ENCODE data around the gene OCA2.

OCA2 gene

DNA sequence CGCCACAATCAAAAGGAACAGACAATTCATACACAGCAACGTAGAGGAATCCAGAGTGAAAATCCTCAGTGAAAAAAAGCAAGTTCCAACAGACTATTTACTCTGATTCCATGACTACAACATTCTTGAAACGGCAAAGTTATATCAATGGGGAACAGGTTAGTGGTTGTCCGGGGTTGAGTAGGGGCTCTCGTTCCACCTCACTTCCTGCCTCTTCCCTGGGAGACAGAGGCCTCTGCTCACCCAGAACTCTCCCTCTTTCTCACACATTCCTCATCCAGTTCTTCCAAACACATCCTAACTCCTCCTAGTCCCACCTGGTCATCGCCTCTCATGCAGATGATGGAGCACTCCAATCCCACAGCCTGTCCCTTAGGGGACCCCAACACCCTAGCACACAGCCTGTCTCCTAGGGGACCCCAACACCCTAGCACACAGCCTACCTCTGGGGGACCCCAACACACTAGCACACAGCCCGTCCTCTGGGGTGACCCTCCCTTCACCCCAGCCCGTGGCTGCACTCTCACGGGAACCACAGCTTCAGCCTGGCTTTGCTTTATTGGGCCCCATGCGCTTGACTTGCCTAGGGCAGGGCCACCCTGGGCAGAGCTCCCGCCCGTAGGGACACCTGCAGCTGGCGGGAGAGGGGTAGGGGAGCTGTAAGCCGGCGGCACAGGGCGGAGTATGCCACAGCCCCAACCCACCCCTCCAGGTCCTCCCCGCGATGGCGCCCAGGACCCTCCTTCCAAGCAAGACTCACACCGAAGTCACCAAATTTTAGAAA is 5.2 kb downstream of the OCA2 start:
- Histone ChIP-seq H3K27ac (ENCODE audit: low read length) (no peak overlapping the region), H3K36me3 (ENCODE audit: control insufficient read depth in 2 of 2, insufficient read depth in 2 of 2, low read length in 2 of 2) (no peaks in the 10 kb centered on the region), H3K4me1 (ENCODE audit: control insufficient read depth, insufficient read depth, low read length) (peaks cover 28% of the 10 kb centered on the region), H3K27me3 (ENCODE audit: control insufficient read depth in 1 of 2, insufficient read depth in 2 of 2, low read length in 2 of 2) (peaks cover 37 to 60% of the 10 kb centered on the region in 2 donors), H3K9ac (ENCODE audit: low read length in 2 of 2) (no peak overlapping the region), H3K9me3 (ENCODE audit: control insufficient read depth in 2 of 2, low read length in 2 of 2) (peaks cover 4 to 5% of the 10 kb centered on the region in 2 donors), H3K4me3 (ENCODE audit: low read length in 2 of 2) (no peak overlapping the region)

DNA sequence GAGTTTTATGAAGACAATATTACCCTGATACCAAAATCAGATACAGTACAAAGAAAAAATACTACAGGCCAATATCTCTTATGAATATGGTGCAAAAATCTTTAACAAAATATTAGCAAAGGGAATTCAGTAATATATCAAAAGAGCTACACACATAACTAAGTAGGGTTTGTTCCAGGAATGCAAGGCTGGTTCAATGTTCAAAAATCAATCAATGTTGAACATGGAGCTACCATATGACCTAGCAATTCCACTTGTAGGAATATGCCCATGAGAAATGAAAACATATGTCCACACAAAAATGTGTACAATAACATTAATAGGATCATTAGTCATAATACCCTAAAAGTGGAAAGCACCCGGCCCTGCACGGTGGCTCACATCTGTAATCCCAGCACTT is 7.8 kb downstream of the OCA2 start:
- Histone ChIP-seq H3K36me3 (ENCODE audit: control insufficient read depth in 2 of 2, insufficient read depth in 2 of 2, low read length in 2 of 2) (no peaks in the 10 kb centered on the region), H3K27ac (ENCODE audit: low read length) (no peak overlapping the region), H3K9me3 (ENCODE audit: control insufficient read depth in 2 of 2, low read length in 2 of 2) (peaks cover 4 to 5% of the 10 kb centered on the region in 2 donors), H3K4me1 (ENCODE audit: control insufficient read depth, insufficient read depth, low read length) (peaks cover 17% of the 10 kb centered on the region), H3K27me3 (ENCODE audit: control insufficient read depth in 1 of 2, insufficient read depth in 2 of 2, low read length in 2 of 2) (peaks cover 16 to 34% of the 10 kb centered on the region in 2 donors), H3K9ac (ENCODE audit: low read length in 2 of 2) (no peak overlapping the region), H3K4me3 (ENCODE audit: low read length in 2 of 2) (no peak overlapping the region)

DNA sequence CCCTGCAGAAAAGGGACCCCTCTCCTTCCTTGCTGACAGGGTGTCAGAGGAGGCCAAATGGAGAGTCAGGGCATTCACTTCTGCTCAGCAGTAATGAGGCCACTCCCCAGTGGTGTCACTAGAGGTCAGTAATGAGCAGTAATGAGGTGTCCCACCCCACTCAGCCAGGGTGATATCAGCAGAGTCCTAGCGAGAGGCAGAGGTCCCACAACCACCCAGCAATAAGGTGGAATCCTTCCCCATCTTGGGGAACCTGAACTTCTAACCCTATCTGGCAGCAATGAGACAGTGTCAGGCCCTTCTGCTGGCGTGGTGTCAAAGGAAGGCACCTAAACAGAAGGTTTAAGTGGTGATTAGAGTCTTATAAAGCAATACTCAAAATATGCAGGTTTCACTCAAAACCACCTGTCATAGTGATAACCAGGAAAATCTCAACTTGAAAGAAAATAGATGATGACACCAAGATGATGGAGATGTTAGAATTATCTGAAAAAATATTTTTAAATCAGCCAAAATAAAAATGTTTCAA is 12.9 kb downstream of the OCA2 start:
- no peak overlapping the region for H3K4me3 ChIP-seq (ENCODE audit: low read length in 2 of 2)

DNA sequence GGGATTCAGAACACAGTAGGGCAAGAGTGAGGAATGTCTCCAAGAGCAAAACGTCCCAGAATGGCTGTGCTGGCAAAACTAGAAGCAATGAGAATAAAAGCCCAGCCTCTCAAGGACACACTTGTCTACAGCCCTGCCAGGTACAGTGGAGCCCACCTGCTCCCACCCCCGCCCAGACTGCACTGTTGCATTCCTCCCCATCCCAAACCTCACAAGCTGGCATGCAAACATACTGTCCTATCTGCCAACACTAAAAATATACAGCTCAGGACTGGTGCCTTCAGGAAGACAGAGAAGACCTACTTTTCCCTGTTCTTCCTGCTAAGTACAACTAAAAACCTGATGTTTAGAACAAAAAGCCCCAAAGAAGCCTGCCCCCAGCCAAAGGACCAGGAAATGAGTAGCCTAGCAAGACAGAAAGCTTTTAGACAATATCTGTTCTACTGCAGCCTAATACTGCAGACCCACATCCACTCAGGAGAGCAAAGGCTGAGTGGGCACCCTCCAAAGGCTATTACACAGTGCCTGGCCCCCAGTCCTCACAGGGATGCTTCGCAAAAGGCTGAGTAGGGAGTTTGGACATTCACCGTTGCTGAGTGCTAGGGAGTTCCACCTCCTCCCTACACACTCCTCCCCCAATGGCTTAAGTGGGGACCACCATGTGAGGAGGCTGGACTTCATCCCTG is 13.5 kb downstream of the OCA2 start:
- no peak overlapping the region for H3K27ac ChIP-seq (ENCODE audit: low read length)
- peaks cover 4 to 7% of the 10 kb centered on the region in 2 donors for H3K9me3 ChIP-seq (ENCODE audit: control insufficient read depth in 2 of 2, low read length in 2 of 2)
- H3K27me3 ChIP-seq (ENCODE audit: control insufficient read depth in 1 of 2, insufficient read depth in 2 of 2, low read length in 2 of 2): peaks cover 0 to 4% of the 10 kb centered on the region in 2 donors
- H3K4me3 ChIP-seq (ENCODE audit: low read length in 2 of 2): no peak overlapping the region
- no peak overlapping the region for H3K9ac ChIP-seq (ENCODE audit: low read length in 2 of 2)
- H3K36me3 ChIP-seq (ENCODE audit: control insufficient read depth in 2 of 2, insufficient read depth in 2 of 2, low read length in 2 of 2): no peaks in the 10 kb centered on the region
- H3K4me1 ChIP-seq (ENCODE audit: control insufficient read depth, insufficient read depth, low read length): no peaks in the 10 kb centered on the region

More for the DNA sequence above, 12.9 kb downstream of the OCA2 start:
- peaks cover 0 to 4% of the 10 kb centered on the region in 2 donors for H3K27me3 ChIP-seq (ENCODE audit: control insufficient read depth in 1 of 2, insufficient read depth in 2 of 2, low read length in 2 of 2)
- H3K4me1 ChIP-seq (ENCODE audit: control insufficient read depth, insufficient read depth, low read length): no peaks in the 10 kb centered on the region
- peaks cover 4 to 8% of the 10 kb centered on the region in 2 donors for H3K9me3 ChIP-seq (ENCODE audit: control insufficient read depth in 2 of 2, low read length in 2 of 2)
- H3K9ac ChIP-seq (ENCODE audit: low read length in 2 of 2): no peak overlapping the region
- H3K36me3 ChIP-seq (ENCODE audit: control insufficient read depth in 2 of 2, insufficient read depth in 2 of 2, low read length in 2 of 2): no peaks in the 10 kb centered on the region
- H3K27ac ChIP-seq (ENCODE audit: low read length): no peak overlapping the region

DNA sequence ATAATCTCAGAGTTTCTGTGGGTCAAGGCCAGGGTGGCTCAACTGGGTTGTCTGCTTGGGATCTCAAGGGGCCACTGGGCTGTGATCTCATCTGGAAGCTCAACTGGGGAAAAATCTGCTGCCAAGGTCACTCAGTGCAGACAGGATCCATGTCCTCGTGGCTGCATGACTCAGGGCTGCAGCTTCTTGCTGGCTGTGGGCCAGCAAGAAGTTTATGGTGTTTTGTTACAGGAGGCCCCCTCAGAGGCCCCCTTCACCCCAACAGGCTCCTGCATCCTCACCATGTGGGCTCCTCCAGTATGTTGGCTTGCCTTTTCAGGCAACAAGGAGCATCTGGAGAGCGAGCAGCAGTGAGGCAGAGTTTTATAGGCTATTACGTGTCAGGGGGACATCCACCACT is 14.6 kb downstream of the OCA2 start:
- Histone ChIP-seq H3K4me1 (ENCODE audit: control insufficient read depth, insufficient read depth, low read length) (no peaks in the 10 kb centered on the region), H3K9me3 (ENCODE audit: control insufficient read depth in 2 of 2, low read length in 2 of 2) (peaks cover under 1 to 7% of the 10 kb centered on the region in 2 donors), H3K4me3 (ENCODE audit: low read length in 2 of 2) (no peak overlapping the region), H3K27me3 (ENCODE audit: control insufficient read depth in 1 of 2, insufficient read depth in 2 of 2, low read length in 2 of 2) (peaks cover 0 to 4% of the 10 kb centered on the region in 2 donors), H3K27ac (ENCODE audit: low read length) (no peak overlapping the region), H3K36me3 (ENCODE audit: control insufficient read depth in 2 of 2, insufficient read depth in 2 of 2, low read length in 2 of 2) (no peaks in the 10 kb centered on the region), H3K9ac (ENCODE audit: low read length in 2 of 2) (no peak overlapping the region)

DNA sequence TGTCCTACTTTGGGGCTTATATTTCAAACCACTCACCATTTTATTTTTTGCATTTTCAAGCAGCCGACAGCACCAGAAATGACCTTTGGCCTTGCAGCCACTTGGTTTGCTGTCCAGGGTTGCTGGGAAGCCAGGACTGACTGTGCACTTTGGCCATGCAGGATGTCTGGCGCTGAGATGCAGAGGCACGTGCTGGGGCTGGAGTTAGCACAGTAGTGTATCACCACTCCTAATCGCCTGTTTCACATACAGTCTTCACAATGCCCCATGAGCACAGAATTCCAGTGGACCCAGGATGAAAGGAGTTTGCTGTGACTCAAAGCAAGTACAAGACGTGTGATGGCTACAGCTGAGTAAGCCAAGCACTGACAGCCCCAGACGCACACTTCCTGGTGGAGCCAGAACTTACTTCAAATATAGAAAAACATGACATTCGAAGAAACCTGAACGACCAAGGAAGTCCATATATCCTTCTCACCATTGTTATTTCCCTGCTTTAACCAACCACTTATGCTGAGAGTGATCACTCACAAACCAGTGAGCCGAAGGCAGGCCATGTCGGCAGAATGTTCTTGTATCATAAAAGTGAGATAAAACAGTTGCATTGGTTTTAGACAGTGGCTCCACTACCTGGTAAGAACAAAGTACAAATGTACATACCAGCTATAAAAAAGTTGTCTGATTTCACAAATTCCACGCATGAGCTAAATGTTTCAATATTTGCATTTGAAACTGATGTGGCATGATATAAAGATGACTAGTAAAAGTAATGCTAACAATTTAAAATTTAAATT is 16.0 kb downstream of the OCA2 start:
- Histone ChIP-seq H3K9ac (ENCODE audit: low read length in 2 of 2) (no peak overlapping the region), H3K4me1 (ENCODE audit: control insufficient read depth, insufficient read depth, low read length) (no peaks in the 10 kb centered on the region), H3K27me3 (ENCODE audit: control insufficient read depth in 1 of 2, insufficient read depth in 2 of 2, low read length in 2 of 2) (peaks cover 2 to 4% of the 10 kb centered on the region in 2 donors), H3K9me3 (ENCODE audit: control insufficient read depth in 2 of 2, low read length in 2 of 2) (peaks cover 0 to 9% of the 10 kb centered on the region in 2 donors), H3K4me3 (ENCODE audit: low read length in 2 of 2) (no peak overlapping the region), H3K36me3 (ENCODE audit: control insufficient read depth in 2 of 2, insufficient read depth in 2 of 2, low read length in 2 of 2) (no peaks in the 10 kb centered on the region), H3K27ac (ENCODE audit: low read length) (no peak overlapping the region)

DNA sequence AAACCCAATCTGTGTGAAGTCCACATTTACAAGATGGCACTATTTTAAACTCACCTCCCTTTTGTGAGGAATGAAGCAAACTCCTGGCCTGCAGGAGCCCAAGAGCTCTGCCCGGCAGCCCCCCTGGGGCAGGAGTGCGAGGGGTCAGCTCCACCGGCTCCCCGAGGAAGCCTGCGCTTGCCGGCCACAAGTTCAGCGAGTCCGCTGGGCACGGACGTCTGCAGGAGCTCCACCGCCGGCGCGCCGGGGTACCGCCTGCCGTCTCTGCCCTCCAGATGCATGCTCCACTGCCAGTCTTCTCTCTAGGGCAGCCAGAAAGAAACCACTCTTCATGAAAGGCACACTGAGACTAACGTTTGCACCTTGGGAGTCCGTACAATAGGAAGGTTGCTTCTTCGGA is 17.5 kb downstream of the OCA2 start:
- Histone ChIP-seq H3K4me3 (ENCODE audit: low read length in 2 of 2) (no peak overlapping the region), H3K4me1 (ENCODE audit: control insufficient read depth, insufficient read depth, low read length) (no peaks in the 10 kb centered on the region), H3K27ac (ENCODE audit: low read length) (no peak overlapping the region), H3K27me3 (ENCODE audit: control insufficient read depth in 1 of 2, insufficient read depth in 2 of 2, low read length in 2 of 2) (peaks cover 2 to 4% of the 10 kb centered on the region in 2 donors), H3K9me3 (ENCODE audit: control insufficient read depth in 2 of 2, low read length in 2 of 2) (peaks cover 0 to 9% of the 10 kb centered on the region in 2 donors), H3K9ac (ENCODE audit: low read length in 2 of 2) (no peak overlapping the region), H3K36me3 (ENCODE audit: control insufficient read depth in 2 of 2, insufficient read depth in 2 of 2, low read length in 2 of 2) (no peaks in the 10 kb centered on the region)

DNA sequence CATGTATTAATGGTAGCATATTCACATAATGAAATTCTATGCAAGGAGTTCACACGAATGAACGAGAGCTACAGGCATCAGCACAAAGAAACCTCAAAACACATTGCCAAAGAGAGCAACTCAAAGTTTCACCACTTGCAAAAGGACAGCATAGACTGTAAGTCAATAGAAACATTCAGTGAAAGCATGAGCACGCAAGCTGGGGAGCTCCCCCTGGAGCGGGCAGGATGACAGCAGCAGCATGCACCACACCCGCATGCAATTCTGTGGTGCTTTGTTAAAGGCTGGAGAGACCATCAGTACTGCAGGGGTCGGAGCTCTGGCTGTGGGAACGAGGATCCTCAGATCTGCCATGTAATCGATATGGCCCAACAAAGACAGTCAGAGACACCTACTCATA is 18.7 kb downstream of the OCA2 start:
- peaks cover 0 to 9% of the 10 kb centered on the region in 2 donors for H3K9me3 ChIP-seq (ENCODE audit: control insufficient read depth in 2 of 2, low read length in 2 of 2)
- peaks cover 2 to 4% of the 10 kb centered on the region in 2 donors for H3K27me3 ChIP-seq (ENCODE audit: control insufficient read depth in 1 of 2, insufficient read depth in 2 of 2, low read length in 2 of 2)
- H3K4me3 ChIP-seq (ENCODE audit: low read length in 2 of 2): no peak overlapping the region
- H3K36me3 ChIP-seq (ENCODE audit: control insufficient read depth in 2 of 2, insufficient read depth in 2 of 2, low read length in 2 of 2): no peaks in the 10 kb centered on the region
- H3K9ac ChIP-seq (ENCODE audit: low read length in 2 of 2): no peak overlapping the region
- H3K4me1 ChIP-seq (ENCODE audit: control insufficient read depth, insufficient read depth, low read length): no peaks in the 10 kb centered on the region
- H3K27ac ChIP-seq (ENCODE audit: low read length): no peak overlapping the region

DNA sequence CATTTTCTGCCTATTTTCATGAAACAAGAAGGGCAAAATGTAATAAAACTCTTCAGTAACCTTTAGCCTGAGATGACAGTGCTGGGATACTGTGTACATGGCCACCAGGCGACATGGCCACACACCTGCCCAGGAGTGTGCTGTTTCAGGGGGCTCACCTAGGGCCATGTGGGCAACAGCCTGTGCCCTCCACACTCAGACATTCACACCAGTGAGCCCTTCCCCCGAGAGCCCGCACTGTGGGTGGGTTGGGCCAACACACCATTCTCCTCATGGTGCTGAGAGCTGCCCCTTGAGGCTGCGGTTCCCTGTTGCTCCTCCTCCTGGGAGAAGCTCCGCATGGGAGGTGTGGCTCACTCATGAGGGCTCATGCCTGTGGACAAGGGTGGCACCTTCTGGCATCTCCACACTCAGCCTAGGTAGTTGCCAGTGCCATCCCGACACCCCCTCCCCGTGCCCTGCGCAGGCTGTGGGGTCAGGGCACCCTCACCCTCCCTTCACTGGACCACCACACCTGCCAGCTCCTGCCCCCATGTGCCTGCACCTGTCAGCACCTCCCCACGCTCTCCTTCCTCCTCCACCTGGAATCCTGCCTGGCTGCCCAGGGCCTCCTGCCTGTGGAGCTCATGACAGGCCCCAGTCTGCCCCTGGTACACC is 19.7 kb downstream of the OCA2 start:
- Histone ChIP-seq H3K27ac (ENCODE audit: low read length) (no peak overlapping the region), H3K9ac (ENCODE audit: low read length in 2 of 2) (no peak overlapping the region), H3K27me3 (ENCODE audit: control insufficient read depth in 1 of 2, insufficient read depth in 2 of 2, low read length in 2 of 2) (peaks cover 2 to 3% of the 10 kb centered on the region in 2 donors), H3K9me3 (ENCODE audit: control insufficient read depth in 2 of 2, low read length in 2 of 2) (peaks cover 0 to 6% of the 10 kb centered on the region in 2 donors), H3K36me3 (ENCODE audit: control insufficient read depth in 2 of 2, insufficient read depth in 2 of 2, low read length in 2 of 2) (no peaks in the 10 kb centered on the region), H3K4me1 (ENCODE audit: control insufficient read depth, insufficient read depth, low read length) (no peaks in the 10 kb centered on the region), H3K4me3 (ENCODE audit: low read length in 2 of 2) (no peak overlapping the region)

DNA sequence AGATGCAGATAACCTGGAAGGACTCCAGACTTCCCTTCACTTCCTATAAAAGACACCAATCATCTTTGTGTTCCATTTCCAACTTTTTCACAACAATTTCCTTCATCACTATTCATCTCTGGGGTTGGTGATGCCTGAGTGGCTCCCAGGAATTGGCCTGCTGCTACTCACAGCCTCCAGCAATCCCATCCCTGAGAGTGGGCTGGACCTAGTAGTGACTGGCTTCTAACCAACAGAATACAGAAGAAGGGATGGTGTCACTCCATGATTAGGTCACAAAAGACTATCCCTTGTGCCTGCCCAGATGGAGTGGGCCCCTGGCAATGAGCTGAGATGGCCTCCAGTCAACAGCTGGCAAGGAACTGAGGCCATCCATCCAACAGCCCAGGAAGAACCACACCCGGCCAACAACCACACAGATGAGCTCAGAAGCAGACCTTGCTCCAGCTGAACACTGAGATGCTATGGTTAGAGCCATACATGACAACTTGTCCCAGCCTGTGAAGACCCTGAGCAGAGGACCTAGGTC is 20.9 kb downstream of the OCA2 start:
- H3K27me3 ChIP-seq (ENCODE audit: control insufficient read depth in 1 of 2, insufficient read depth in 2 of 2, low read length in 2 of 2): peaks cover 0 to 2% of the 10 kb centered on the region in 2 donors
- H3K27ac ChIP-seq (ENCODE audit: low read length): no peak overlapping the region
- H3K36me3 ChIP-seq (ENCODE audit: control insufficient read depth in 2 of 2, insufficient read depth in 2 of 2, low read length in 2 of 2): no peaks in the 10 kb centered on the region
- peaks cover 0 to 2% of the 10 kb centered on the region in 2 donors for H3K9me3 ChIP-seq (ENCODE audit: control insufficient read depth in 2 of 2, low read length in 2 of 2)
- H3K4me1 ChIP-seq (ENCODE audit: control insufficient read depth, insufficient read depth, low read length): no peaks in the 10 kb centered on the region
- no peak overlapping the region for H3K9ac ChIP-seq (ENCODE audit: low read length in 2 of 2)
- H3K4me3 ChIP-seq (ENCODE audit: low read length in 2 of 2): no peak overlapping the region
